HepG2 (cell line): Measurements from ENCODE around the gene CDC14A. TPM values are rescaled to one million over a fixed set of nuclear protein-coding genes. Genes with fewer than 3 reads are reported as not detected.

Experiments used
- ATAC-seq: fragments of 200-7000 bp; cut with Tn5 transposase; 3 replicates; pipeline ENCODE4 v1.9.1; 2020; ENCODE audit warnings: mild to moderate bottlenecking, moderate library complexity
- BruUV-seq: library from RNA; stranded (reverse); fragments of 400-500 nt; replicated peaks from 2 replicates; lab custom pipeline; 2021; lab: Mats Ljungman, UMichigan
- CTCF ChIA-PET: fragments of 300-600 bp; formaldehyde crosslinking; extraction: SDS; loops from one replicate; lab custom pipeline; 2021; ENCODE audit warnings: low total read pairs, inconsistent platforms, low intra/inter-chr PET ratio; lab: Yijun Ruan, JAX
- POLR2A ChIA-PET: fragments of 350-600 bp; sonication (Branson Sonifier 250); formaldehyde crosslinking; loops from one replicate; lab custom pipeline; 2020; ENCODE audit warnings: antibody characterized with exemption, inconsistent platforms; lab: Yijun Ruan, JAX
- DNase-seq: peaks from one replicate; pipeline ENCODE4 v3.0.0-alpha.2; 2015; ENCODE audit warnings: low spot score
- FAIRE-seq: peaks from 3 replicates; lab custom pipeline; 2011; peaks lifted over from hg19 to GRCh38; lab: Jason Lieb, UNC
- H2AFZ ChIP-seq: one replicate; pipeline ENCODE4 v1.6.1; 2011; ENCODE audit warnings: low read length, inconsistent platforms
- H3K27ac ChIP-seq: fragments of 300-600 bp; 3 replicates; pipeline ENCODE4 v1.8.0; 2011; ENCODE audit warnings: mixed run types, mild to moderate bottlenecking, mixed read lengths, low read length, inconsistent platforms; ENCODE audit not compliant: insufficient read depth; ENCODE audit errors: extremely low read length
- H3K27me3 ChIP-seq, 2 experiments: fragments of 200-600 bp in 1 of 2; 2 replicates in 1 of 2; 3 replicates in 1 of 2; pipeline versions ENCODE4 v1.6.0 to v1.8.0; 2011; ENCODE audit warnings: low read length in 2 of 2, mild to moderate bottlenecking in 2 of 2, moderate library complexity in 2 of 2, inconsistent platforms in 1 of 2; ENCODE audit not compliant: insufficient read depth in 2 of 2, control insufficient read depth in 1 of 2
- H3K36me3 ChIP-seq, 2 experiments: fragments of 200-600 bp in 1 of 2; replicated peaks in 1 of 2; 2 replicates in 1 of 2; 3 replicates in 1 of 2; pipeline versions ENCODE4 v1.5.1 to v1.8.0; 2011; ENCODE audit warnings: low read length in 2 of 2, inconsistent platforms in 1 of 2; ENCODE audit not compliant: insufficient read depth in 2 of 2, control insufficient read depth in 1 of 2
- H3K4me1 ChIP-seq: 2 replicates; pipeline ENCODE4 v1.5.1; 2012; ENCODE audit warnings: low read length, inconsistent platforms; ENCODE audit not compliant: insufficient read depth
- H3K4me2 ChIP-seq: 2 replicates; pipeline ENCODE4 v1.6.0; 2011; ENCODE audit warnings: low read depth, low read length, inconsistent platforms
- H3K4me3 ChIP-seq, 3 experiments: fragments of 200-600 bp in 1 of 3; sonication (generic), shearing (Covaris generic) in 1 of 3; replicated peaks in 1 of 3; 2 replicates each; pipeline ENCODE4 v1.5.1; 2011 to 2016; ENCODE audit warnings: low read length in 3 of 3, inconsistent platforms in 2 of 3, low read depth in 2 of 3, mild to moderate bottlenecking in 2 of 3, control low read depth in 1 of 3, mixed read lengths in 1 of 3; ENCODE audit not compliant: insufficient read depth in 1 of 3
- H3K79me2 ChIP-seq: one replicate; pipeline ENCODE4 v1.6.1; 2011; ENCODE audit warnings: low read length, inconsistent platforms; ENCODE audit not compliant: insufficient read depth
- H3K9ac ChIP-seq: 2 replicates; pipeline ENCODE4 v1.6.0; 2011; ENCODE audit warnings: mild to moderate bottlenecking, low read depth, low read length, inconsistent platforms; ENCODE audit not compliant: insufficient read depth
- H3K9me3 ChIP-seq: 2 replicates; pipeline ENCODE4 v1.5.1; 2012; ENCODE audit warnings: mild to moderate bottlenecking, low read length
- H4K20me1 ChIP-seq: 2 replicates; pipeline ENCODE4 v1.6.0; 2011; ENCODE audit warnings: inconsistent platforms, mild to moderate bottlenecking, low read length, moderate library complexity; ENCODE audit not compliant: insufficient read depth
- ARNT ChIP-seq: fragments of 450-650 bp; IDR thresholded peaks from 2 replicates; pipeline ENCODE4 v1.6.1; 2017
- EZH2 ChIP-seq: conservative IDR thresholded peaks from 2 replicates; pipeline ENCODE4 v1.6.1; 2012; ENCODE audit warnings: mild to moderate bottlenecking, low read depth, low read length, moderate library complexity
- KDM3A ChIP-seq: IDR thresholded peaks from 2 replicates; pipeline ENCODE4 v1.6.1; 2018; ENCODE audit warnings: low read depth, missing compliant biosample characterization
- NR2C2 ChIP-seq: sonication (generic); formaldehyde crosslinking; IDR thresholded peaks from 2 replicates; pipeline ENCODE4 v1.4.0; 2020; ENCODE audit warnings: missing genetic modification reagents, mild to moderate bottlenecking, moderate library complexity, borderline replicate concordance
- PHF21A ChIP-seq: sonication (generic); formaldehyde crosslinking; IDR thresholded peaks from 2 replicates; pipeline ENCODE4 v1.5.0; 2020; ENCODE audit warnings: mild to moderate bottlenecking, missing genetic modification reagents
- REL ChIP-seq: sonication (generic); formaldehyde crosslinking; conservative IDR thresholded peaks from 2 replicates; pipeline ENCODE4 v1.8.0; 2022; ENCODE audit warnings: mild to moderate bottlenecking, missing genetic modification reagents, moderate library complexity
- SP1 ChIP-seq, 2 experiments: fragments of 450-650 bp in 1 of 2; sonication (generic) in 1 of 2; formaldehyde crosslinking in 1 of 2; IDR thresholded peaks; 2 replicates each; pipeline versions ENCODE4 v1.4.0 to v1.6.1; 2016 to 2020; ENCODE audit warnings: missing genetic modification reagents in 1 of 2
- SRF ChIP-seq: IDR thresholded peaks from 2 replicates; pipeline ENCODE4 v1.6.1; 2011; ENCODE audit warnings: mild to moderate bottlenecking, low read depth, low read length, moderate library complexity
- TBX2 ChIP-seq: sonication (generic); formaldehyde crosslinking; IDR thresholded peaks from 2 replicates; pipeline ENCODE4 v1.5.0; 2020; ENCODE audit warnings: missing genetic modification reagents, mild to moderate bottlenecking, borderline replicate concordance
- ZFP1 ChIP-seq: IDR thresholded peaks from 2 replicates; pipeline ENCODE4 v1.6.1; 2016
- ZNF143 ChIP-seq: sonication (generic); formaldehyde crosslinking; IDR thresholded peaks from 2 replicates; pipeline ENCODE4 v1.4.0; 2020; ENCODE audit warnings: missing genetic modification reagents
- ZNF30 ChIP-seq: sonication (generic); formaldehyde crosslinking; IDR thresholded peaks from 2 replicates; pipeline ENCODE4 v1.5.0; 2020; ENCODE audit warnings: mild to moderate bottlenecking, missing genetic modification reagents
- ZNF335 ChIP-seq: sonication (generic); formaldehyde crosslinking; IDR thresholded peaks from 2 replicates; pipeline ENCODE4 v1.4.0; 2020; ENCODE audit warnings: missing genetic modification reagents
- WGBS: methylation state at CpG from one replicate; pipeline ENCODE4 v1.1.6; 2017; ENCODE audit warnings: low lambda C conversion rate; 5-methylcytosine and 5-hydroxymethylcytosine counted together
- in situ Hi-C: cut with HindIII; loops from 2 replicates; pipeline ENCODE4 v1.10.0; 2017; ENCODE audit warnings: low pct_unique_long_range_greater_than_20kb; ENCODE audit not compliant: extremely low pct_ligation_motif_present
- intact Hi-C: fragments of 100-400 bp; cut with micrococcal nuclease; formaldehyde crosslinking; loops from one replicate; pipeline ENCODE4 v1.10.0; 2022; ENCODE audit not compliant: unreplicated experiment
- polyA plus RNA-seq, 8 experiments: library from polyadenylated mRNA; depleted of rRNA in 3 of 8; stranded (reverse) in 7 of 8; unstranded in 1 of 8; fragments of >200 nt; fragmentation: Illumina TruSeq in 4 of 8; extraction: Trizol in 4 of 8; gene quantifications; 2 replicates each; pipeline versions ENCODE4 v1.2.1 to v1.2.3, GENCODE V29; 2011 to 2016; ENCODE audit warnings: low read depth in 4 of 8, missing spikeins in 1 of 8, mixed read lengths in 1 of 8; ENCODE audit not compliant: insufficient read depth in 1 of 8
- total RNA-seq, 5 experiments: library from RNA; depleted of rRNA; stranded (reverse); fragments of >200 nt; fragmentation: Illumina TruSeq; extraction: Trizol; gene quantifications; 2 replicates each; pipeline ENCODE4 v1.2.3, GENCODE V29; 2016; ENCODE audit warnings: low read depth in 1 of 5
- TF ChIP-seq, protein P1 (sequence below): sonication (generic); formaldehyde crosslinking; IDR thresholded peaks from 2 replicates; pipeline ENCODE4 v1.4.0; 2020; ENCODE audit warnings: mild to moderate bottlenecking, missing genetic modification reagents
- TF ChIP-seq, protein P2 (sequence below): sonication (generic); formaldehyde crosslinking; IDR thresholded peaks from 2 replicates; pipeline ENCODE4 v1.4.0; 2020; ENCODE audit warnings: missing genetic modification reagents

Gene CDC14A
- total and polyA plus RNA-seq, 2 of the 13 experiments (the other 11 are each of a cell fraction or from before 2014, with no cell fraction given): 2.8 to 4.9 TPM

DNA sequence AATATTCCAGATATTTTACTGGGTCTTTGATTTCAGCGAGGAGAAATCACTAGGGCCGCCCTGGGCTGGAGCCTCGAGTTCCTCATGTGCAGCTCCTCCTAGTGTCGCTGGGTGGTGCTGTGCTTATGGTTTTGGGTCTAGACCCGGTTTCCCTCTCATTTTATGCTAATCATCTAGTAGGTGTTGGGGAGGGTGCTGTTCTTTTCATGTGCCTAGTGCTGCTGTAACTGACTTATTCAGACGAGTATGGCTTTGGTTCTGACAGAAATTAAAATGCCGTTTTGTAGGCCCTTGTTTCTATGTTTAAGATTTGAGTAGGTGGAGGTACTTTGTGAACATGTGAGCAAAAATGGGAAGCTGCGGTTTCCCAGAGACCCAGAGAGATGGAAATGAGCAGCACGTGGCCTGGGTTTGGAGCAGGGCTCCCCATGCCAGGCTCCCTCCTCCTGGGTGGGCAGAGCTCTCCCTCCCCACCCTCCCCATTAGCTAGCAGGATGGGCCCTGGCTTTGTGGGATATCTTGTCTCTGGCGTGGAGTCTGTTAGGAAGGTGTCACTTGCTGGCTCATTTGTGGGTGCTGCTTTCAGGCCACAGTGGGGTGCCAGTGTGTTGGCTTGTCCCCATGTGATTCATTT is 111.6 kb downstream of the CDC14A start (continued):
- TF ChIP-seq ZNF143 (CRISPR knock-in tag): no peak

DNA sequence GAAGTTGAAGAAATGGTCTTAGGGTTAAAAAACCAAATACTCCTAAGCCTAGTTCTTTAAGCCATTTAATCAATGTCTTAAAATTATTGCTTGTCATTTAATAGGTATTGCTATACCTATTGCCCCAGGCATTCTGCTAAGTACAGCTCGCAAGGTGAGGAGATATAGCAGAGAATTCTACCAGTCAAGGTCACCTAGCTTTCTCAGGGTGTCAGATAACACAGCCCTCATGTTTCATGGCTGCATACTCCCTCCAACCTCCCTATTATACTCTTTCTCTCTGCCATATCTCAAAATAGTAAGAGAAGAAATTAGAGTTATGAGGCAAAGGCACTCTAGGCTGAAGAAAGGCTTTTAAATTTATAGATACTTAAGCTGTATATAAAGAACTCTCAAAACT is 117.3 kb downstream of the CDC14A start:
- WGBS: 95% methylated on average over 1 of the region's 1 CpG
- intact Hi-C loops: no loop called here
- POLR2A ChIA-PET: no interaction called here
- Histone ChIP-seq H3K79me2 (no peaks in the 10 kb centered on the region), H3K9me3 (no peaks in the 10 kb centered on the region), H2AFZ (no peak overlapping the region), H3K9ac (no peak overlapping the region), H3K36me3 (no peaks in the 10 kb centered on the region), H3K27ac (no peak overlapping the region), H3K27me3 (no peaks in the 10 kb centered on the region), H3K4me2 (no peak overlapping the region), H3K4me3 (no peak overlapping the region), H4K20me1 (no peaks in the 10 kb centered on the region), H3K4me1 (peaks cover 2% of the 10 kb centered on the region; the same call in 1 of the 2 replicates)
- no peak for TF ChIP-seq REL (CRISPR knock-in tag)
- TF ChIP-seq EZH2: no peak
- no peak for TF ChIP-seq SRF
- TF ChIP-seq, protein P1, sequence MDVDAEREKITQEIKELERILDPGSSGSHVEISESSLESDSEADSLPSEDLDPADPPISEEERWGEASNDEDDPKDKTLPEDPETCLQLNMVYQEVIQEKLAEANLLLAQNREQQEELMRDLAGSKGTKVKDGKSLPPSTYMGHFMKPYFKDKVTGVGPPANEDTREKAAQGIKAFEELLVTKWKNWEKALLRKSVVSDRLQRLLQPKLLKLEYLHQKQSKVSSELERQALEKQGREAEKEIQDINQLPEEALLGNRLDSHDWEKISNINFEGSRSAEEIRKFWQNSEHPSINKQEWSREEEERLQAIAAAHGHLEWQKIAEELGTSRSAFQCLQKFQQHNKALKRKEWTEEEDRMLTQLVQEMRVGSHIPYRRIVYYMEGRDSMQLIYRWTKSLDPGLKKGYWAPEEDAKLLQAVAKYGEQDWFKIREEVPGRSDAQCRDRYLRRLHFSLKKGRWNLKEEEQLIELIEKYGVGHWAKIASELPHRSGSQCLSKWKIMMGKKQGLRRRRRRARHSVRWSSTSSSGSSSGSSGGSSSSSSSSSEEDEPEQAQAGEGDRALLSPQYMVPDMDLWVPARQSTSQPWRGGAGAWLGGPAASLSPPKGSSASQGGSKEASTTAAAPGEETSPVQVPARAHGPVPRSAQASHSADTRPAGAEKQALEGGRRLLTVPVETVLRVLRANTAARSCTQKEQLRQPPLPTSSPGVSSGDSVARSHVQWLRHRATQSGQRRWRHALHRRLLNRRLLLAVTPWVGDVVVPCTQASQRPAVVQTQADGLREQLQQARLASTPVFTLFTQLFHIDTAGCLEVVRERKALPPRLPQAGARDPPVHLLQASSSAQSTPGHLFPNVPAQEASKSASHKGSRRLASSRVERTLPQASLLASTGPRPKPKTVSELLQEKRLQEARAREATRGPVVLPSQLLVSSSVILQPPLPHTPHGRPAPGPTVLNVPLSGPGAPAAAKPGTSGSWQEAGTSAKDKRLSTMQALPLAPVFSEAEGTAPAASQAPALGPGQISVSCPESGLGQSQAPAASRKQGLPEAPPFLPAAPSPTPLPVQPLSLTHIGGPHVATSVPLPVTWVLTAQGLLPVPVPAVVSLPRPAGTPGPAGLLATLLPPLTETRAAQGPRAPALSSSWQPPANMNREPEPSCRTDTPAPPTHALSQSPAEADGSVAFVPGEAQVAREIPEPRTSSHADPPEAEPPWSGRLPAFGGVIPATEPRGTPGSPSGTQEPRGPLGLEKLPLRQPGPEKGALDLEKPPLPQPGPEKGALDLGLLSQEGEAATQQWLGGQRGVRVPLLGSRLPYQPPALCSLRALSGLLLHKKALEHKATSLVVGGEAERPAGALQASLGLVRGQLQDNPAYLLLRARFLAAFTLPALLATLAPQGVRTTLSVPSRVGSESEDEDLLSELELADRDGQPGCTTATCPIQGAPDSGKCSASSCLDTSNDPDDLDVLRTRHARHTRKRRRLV (CRISPR knock-in tag): no peak
- TF ChIP-seq NR2C2 (CRISPR knock-in tag): no peak
- no peak for TF ChIP-seq SP1 (IDR thresholded peaks at IDR 0.05)
- TF ChIP-seq SP1 (CRISPR knock-in tag; IDR thresholded peaks at IDR 0.05): no peak
- no peak for TF ChIP-seq TBX2
- no peak for TF ChIP-seq ZNF335 (CRISPR knock-in tag)
- no peak for TF ChIP-seq ZFP1 (CRISPR knock-in tag)
- no peak for TF ChIP-seq ZNF30 (CRISPR knock-in tag)
- TF ChIP-seq ARNT: no peak
- no peak for TF ChIP-seq KDM3A (CRISPR knock-in tag)
- TF ChIP-seq, protein P2, sequence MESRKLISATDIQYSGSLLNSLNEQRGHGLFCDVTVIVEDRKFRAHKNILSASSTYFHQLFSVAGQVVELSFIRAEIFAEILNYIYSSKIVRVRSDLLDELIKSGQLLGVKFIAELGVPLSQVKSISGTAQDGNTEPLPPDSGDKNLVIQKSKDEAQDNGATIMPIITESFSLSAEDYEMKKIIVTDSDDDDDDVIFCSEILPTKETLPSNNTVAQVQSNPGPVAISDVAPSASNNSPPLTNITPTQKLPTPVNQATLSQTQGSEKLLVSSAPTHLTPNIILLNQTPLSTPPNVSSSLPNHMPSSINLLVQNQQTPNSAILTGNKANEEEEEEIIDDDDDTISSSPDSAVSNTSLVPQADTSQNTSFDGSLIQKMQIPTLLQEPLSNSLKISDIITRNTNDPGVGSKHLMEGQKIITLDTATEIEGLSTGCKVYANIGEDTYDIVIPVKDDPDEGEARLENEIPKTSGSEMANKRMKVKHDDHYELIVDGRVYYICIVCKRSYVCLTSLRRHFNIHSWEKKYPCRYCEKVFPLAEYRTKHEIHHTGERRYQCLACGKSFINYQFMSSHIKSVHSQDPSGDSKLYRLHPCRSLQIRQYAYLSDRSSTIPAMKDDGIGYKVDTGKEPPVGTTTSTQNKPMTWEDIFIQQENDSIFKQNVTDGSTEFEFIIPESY (CRISPR knock-in tag): no peak
- no peak for TF ChIP-seq PHF21A (CRISPR knock-in tag)
- BruUV-seq: no TSS peak
- DNase-seq (no peak), FAIRE-seq (no peak), ATAC-seq (no peak)
- in situ Hi-C loops: no loop called here
- CTCF ChIA-PET: no interaction called here
